ENCODE data around the gene AFAP1.

DNA sequence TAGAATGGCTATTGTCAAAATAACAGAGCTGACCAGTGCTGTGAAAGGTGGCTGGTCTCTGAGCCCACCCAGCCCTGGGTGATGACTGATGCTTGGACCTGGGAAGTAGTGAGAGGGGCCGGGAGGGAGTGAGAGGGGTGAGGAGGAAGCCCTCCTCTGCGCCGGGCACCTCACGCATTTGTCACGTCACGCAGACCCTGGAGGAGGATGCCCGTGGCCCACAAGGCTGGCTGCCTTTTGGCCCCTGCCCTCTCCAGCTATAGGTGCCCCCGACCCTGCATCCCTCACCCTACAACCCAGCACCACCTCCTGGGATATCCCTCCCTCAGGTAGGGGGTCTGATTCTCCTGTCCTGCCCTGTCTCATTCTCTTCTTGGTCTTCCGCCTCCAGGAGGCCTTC, 207.4 kb downstream of the AFAP1 start:
- TF ChIP-seq, protein P1, sequence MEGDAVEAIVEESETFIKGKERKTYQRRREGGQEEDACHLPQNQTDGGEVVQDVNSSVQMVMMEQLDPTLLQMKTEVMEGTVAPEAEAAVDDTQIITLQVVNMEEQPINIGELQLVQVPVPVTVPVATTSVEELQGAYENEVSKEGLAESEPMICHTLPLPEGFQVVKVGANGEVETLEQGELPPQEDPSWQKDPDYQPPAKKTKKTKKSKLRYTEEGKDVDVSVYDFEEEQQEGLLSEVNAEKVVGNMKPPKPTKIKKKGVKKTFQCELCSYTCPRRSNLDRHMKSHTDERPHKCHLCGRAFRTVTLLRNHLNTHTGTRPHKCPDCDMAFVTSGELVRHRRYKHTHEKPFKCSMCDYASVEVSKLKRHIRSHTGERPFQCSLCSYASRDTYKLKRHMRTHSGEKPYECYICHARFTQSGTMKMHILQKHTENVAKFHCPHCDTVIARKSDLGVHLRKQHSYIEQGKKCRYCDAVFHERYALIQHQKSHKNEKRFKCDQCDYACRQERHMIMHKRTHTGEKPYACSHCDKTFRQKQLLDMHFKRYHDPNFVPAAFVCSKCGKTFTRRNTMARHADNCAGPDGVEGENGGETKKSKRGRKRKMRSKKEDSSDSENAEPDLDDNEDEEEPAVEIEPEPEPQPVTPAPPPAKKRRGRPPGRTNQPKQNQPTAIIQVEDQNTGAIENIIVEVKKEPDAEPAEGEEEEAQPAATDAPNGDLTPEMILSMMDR (IDR thresholded peaks at IDR 0.05) = no peak
- no peak for TF ChIP-seq ZFX (IDR thresholded peaks at IDR 0.05; ENCODE audit: borderline replicate concordance)
